ENCODE results near the gene ZC3H12D. TPM values are rescaled to one million over a fixed set of nuclear protein-coding genes. Genes with fewer than 3 reads are reported as not detected.

ZC3H12D gene
- total RNA-seq, 4 donors from 2014 or later = 0.78 to 1.4 (median 0.99) TPM

- H3K27ac ChIP-seq = peak overlapping the region; percentile 45 to 95 (median 57)
- peak; percentile 46 to 57 for DNase-seq
- no peaks in the 10 kb centered on the region for H3K9me3 ChIP-seq
- H3K4me1 ChIP-seq = peaks cover 39 to 53% of the 10 kb centered on the region in 2 donors
- TF ChIP-seq POLR2A (IDR thresholded peaks at IDR 0.05) = no peak
- TF ChIP-seq, protein P1, sequence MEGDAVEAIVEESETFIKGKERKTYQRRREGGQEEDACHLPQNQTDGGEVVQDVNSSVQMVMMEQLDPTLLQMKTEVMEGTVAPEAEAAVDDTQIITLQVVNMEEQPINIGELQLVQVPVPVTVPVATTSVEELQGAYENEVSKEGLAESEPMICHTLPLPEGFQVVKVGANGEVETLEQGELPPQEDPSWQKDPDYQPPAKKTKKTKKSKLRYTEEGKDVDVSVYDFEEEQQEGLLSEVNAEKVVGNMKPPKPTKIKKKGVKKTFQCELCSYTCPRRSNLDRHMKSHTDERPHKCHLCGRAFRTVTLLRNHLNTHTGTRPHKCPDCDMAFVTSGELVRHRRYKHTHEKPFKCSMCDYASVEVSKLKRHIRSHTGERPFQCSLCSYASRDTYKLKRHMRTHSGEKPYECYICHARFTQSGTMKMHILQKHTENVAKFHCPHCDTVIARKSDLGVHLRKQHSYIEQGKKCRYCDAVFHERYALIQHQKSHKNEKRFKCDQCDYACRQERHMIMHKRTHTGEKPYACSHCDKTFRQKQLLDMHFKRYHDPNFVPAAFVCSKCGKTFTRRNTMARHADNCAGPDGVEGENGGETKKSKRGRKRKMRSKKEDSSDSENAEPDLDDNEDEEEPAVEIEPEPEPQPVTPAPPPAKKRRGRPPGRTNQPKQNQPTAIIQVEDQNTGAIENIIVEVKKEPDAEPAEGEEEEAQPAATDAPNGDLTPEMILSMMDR (IDR thresholded peaks at IDR 0.05) = no peak
- H3K27me3 ChIP-seq = no peaks in the 10 kb centered on the region
- H3K4me3 ChIP-seq (replicated peaks in 1 of 3) = peak overlapping the region in 2 of 3 donors; percentile 30 to 43
- intact Hi-C loops (cut with DNase I) = no loop called here
- WGBS, 2 donors = 54 to 85% methylated on average over 11 to 19 of the region's 47 CpGs
- no peaks in the 10 kb centered on the region for H3K36me3 ChIP-seq
These were observed 33.3 kb downstream of the ZC3H12D start for GRCh38 chr6:149451376-149452036.

GRCh38 chr6:149450679-149451375, 34.0 kb downstream of the ZC3H12D start:
- DNase-seq = peak; percentile 76 to 80
- intact Hi-C loops (cut with DNase I) = no loop called here
- H3K27me3 ChIP-seq = no peaks in the 10 kb centered on the region
- 20% methylated on average over 13 of the region's 89 CpGs; no CpG with 5 or more reads in 1 of the 2 donors for WGBS, 2 donors
- no peaks in the 10 kb centered on the region for H3K36me3 ChIP-seq
- H3K4me1 ChIP-seq = peaks cover 39 to 53% of the 10 kb centered on the region in 2 donors
- no peaks in the 10 kb centered on the region for H3K9me3 ChIP-seq
- peak overlapping the region in 2 of 3 donors; percentile 30 to 43 for H3K4me3 ChIP-seq (replicated peaks in 1 of 3)
- TF ChIP-seq POLR2A (IDR thresholded peaks at IDR 0.05) = peak; percentile 2 to 52
- TF ChIP-seq, protein P1 (IDR thresholded peaks at IDR 0.05) = no peak
- peak overlapping the region; percentile 45 to 95 (median 57) for H3K27ac ChIP-seq

GRCh38 chr6:149449831-149450678, 34.8 kb downstream of the ZC3H12D start:
- H3K4me3 ChIP-seq (replicated peaks in 1 of 3) = peak overlapping the region in 1 of 3 donors; percentile 43
- 92 to 99% methylated on average over 8 to 10 of the region's 14 CpGs for WGBS, 2 donors
- TF ChIP-seq POLR2A (IDR thresholded peaks at IDR 0.05) = no peak
- TF ChIP-seq, protein P1 (IDR thresholded peaks at IDR 0.05) = no peak
- H3K9me3 ChIP-seq = no peaks in the 10 kb centered on the region
- no peaks in the 10 kb centered on the region for H3K36me3 ChIP-seq
- DNase-seq = no peak
- H3K27me3 ChIP-seq = no peaks in the 10 kb centered on the region
- intact Hi-C loops (cut with DNase I) = no loop called here
- peaks cover 33 to 47% of the 10 kb centered on the region in 2 donors for H3K4me1 ChIP-seq
- peak overlapping the region in 1 of 3 donors; percentile 95 for H3K27ac ChIP-seq

DNA sequence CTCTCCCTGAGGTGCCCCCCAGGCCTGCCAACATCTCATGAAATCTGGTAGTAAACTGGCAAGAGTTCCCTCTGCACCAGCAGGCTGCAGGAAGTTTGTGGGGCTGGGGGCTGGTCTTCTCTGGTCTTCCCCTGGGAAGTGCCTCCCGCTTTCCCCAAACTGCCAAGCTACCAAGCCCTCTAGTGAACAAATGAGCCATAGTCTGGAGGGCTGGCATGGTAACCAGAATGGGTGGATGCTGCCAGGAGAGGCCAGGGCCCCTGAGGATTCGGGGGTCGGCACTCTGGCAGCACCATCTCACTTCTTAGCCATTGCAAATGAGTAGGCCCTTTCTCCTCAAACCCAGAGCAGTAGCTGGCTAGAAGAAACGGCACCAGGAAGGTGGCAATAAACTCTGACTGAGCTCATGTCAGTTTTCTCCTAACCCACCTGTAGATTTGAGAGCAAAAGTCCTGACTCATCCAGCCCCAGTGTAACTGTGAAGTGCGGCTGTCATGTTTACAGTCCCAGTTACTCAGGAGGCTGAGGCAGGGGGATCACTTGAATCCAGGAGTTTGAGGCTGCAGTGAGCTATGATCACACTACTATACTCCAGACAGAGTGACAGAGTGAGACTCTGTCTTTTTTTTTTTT, 35.9 kb downstream of the ZC3H12D start:
- no peak for DNase-seq
- no peak overlapping the region for H3K4me3 ChIP-seq (replicated peaks in 1 of 3)
- intact Hi-C loops (cut with DNase I) = no loop called here

More for the DNA sequence above, 35.9 kb downstream of the ZC3H12D start:
- no peaks in the 10 kb centered on the region for H3K9me3 ChIP-seq
- 94% methylated on average over 5 of the region's 5 CpGs for WGBS, 2 donors
- H3K4me1 ChIP-seq = peaks cover 25 to 37% of the 10 kb centered on the region in 2 donors
- no peak overlapping the region for H3K27ac ChIP-seq
- no peaks in the 10 kb centered on the region for H3K27me3 ChIP-seq
- TF ChIP-seq, protein P1 (IDR thresholded peaks at IDR 0.05) = no peak
- TF ChIP-seq POLR2A (IDR thresholded peaks at IDR 0.05) = no peak
- H3K36me3 ChIP-seq = no peaks in the 10 kb centered on the region

Measured in thyroid gland (tissue), 4 donors.